Cardiac fibroblast (primary cell): ENCODE measurements around the gene KRT74.

Experiments used
- DNase-seq, 2 donors: peaks; one replicate each; pipeline versions ENCODE4 v3.0.0 to v3.0.0-alpha.2; 2010; ENCODE audit warnings: low read depth in 2 of 2
- H3K4me3 ChIP-seq, 2 donors: replicated peaks in 1 of 2; 1 replicate in 1 of 2; 2 replicates in 1 of 2; pipeline ENCODE4 v1.5.1; 2011; ENCODE audit warnings: low read depth in 2 of 2, low read length in 2 of 2, mild to moderate bottlenecking in 2 of 2, moderate library complexity in 1 of 2
- CTCF ChIP-seq: IDR thresholded peaks from one replicate; pipeline ENCODE4 v1.5.1; 2011; ENCODE audit warnings: low read depth, mild to moderate bottlenecking, low read length, inconsistent platforms

Gene KRT74

GRCh38 chr12:52579468-52580465 lies 6.1 kb upstream of the KRT74 start:
- DNase-seq = no peak
- TF ChIP-seq CTCF = no peak

GRCh38 chr12:52578469-52578868 lies 4.8 kb upstream of the KRT74 start:
- DNase-seq = no peak
- no peak for TF ChIP-seq CTCF
- H3K4me3 ChIP-seq = no peak overlapping the region

More at GRCh38 chr12:52579468-52580465, 6.1 kb upstream of the KRT74 start:
- no peak overlapping the region for H3K4me3 ChIP-seq

GRCh38 chr12:52577316-52577715 lies 3.7 kb upstream of the KRT74 start:
- no peak for DNase-seq
- TF ChIP-seq CTCF = no peak
- no peak overlapping the region for H3K4me3 ChIP-seq

GRCh38 chr12:52575948-52576347 lies 2.3 kb upstream of the KRT74 start:
- DNase-seq = no peak
- no peak for TF ChIP-seq CTCF
- no peak overlapping the region for H3K4me3 ChIP-seq

DNA sequence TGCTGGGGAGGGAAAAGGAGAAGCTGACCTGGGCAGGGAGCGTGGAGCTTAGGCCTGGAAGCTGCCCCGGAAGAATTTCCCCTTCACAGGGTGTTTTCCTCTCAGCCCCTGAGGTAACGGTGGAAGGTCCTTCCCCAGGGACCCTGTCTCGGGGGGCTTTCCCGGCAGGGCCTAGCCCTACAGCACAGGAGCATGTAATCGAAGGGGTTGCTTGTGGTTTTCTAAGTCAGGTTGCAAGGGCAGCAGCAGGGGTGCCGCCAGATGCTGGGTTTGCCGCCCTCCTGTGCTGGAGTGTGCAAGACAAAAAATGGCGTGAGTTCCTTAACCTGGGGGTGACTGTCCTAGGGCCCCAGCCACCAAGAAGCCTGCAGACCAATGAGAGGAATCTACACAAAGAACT lies 1.6 kb upstream of the KRT74 start:
- TF ChIP-seq CTCF = no peak
- no peak for DNase-seq

DNA sequence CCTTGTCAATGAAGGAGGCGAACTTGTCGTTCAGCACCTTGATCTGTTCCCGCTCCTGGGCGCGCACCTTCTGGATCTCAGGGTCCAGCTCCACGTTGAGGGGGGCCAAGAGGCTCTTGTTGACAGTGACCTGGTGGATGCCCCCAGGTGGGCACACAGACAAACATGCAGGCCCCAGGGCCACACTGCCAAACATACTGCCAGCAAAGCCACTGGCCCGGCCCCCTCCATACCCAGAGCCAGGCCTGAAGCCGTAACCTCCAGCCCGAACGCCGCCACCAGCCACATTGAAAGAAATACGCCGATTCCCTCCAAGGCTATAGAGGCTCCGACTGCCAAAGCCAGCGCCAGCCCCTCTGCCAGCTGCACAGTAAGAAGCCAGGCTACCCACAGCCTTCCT lies 337 bp downstream of the KRT74 start:
- DNase-seq = no peak
- TF ChIP-seq CTCF = no peak
- no peak overlapping the region for H3K4me3 ChIP-seq

More for the DNA sequence above, 1.6 kb upstream of the KRT74 start:
- no peak overlapping the region for H3K4me3 ChIP-seq
